Spinal cord (tissue), 10 donors: ENCODE measurements around the gene SLC16A6. TPM values are rescaled to one million over a fixed set of nuclear protein-coding genes. Genes with fewer than 3 reads are reported as not detected.
"Not testable (repeated sequence)": the region's sequence is repeated elsewhere in the genome, so short reads cannot be mapped to it uniquely, and the experiment has no call there.

Experiments used
- DNase-seq, 6 donors: peaks; one replicate each; pipeline versions ENCODE4 v3.0.0 to v3.0.0-alpha.2; 2013 to 2015; ENCODE audit warnings: low spot score in 6 of 6, low read depth in 4 of 6
- H3K27ac ChIP-seq: one replicate; pipeline ENCODE4 v1.5.1; 2013; ENCODE audit warnings: low read depth, low read length, control low read depth
- H3K27me3 ChIP-seq: one replicate; pipeline ENCODE4 v1.6.1; 2013; ENCODE audit warnings: low read length; ENCODE audit not compliant: control insufficient read depth, insufficient read depth
- H3K36me3 ChIP-seq: one replicate; pipeline ENCODE4 v1.6.1; 2013; ENCODE audit warnings: low read length; ENCODE audit not compliant: control insufficient read depth, insufficient read depth
- H3K4me1 ChIP-seq: one replicate; pipeline ENCODE4 v1.6.1; 2013; ENCODE audit warnings: low read length; ENCODE audit not compliant: control insufficient read depth, insufficient read depth
- H3K4me3 ChIP-seq: one replicate; pipeline ENCODE4 v1.5.1; 2013; ENCODE audit warnings: low read depth, low read length, control low read depth
- H3K9me3 ChIP-seq: one replicate; pipeline ENCODE4 v1.6.1; 2013; ENCODE audit warnings: low read length; ENCODE audit not compliant: control insufficient read depth, insufficient read depth
- WGBS: methylation state at CpG from one replicate; pipeline ENCODE4 v1.1.5; 2013; ENCODE audit warnings: missing lambda C conversion rate; ENCODE audit not compliant: insufficient coverage; 5-methylcytosine and 5-hydroxymethylcytosine counted together
- polyA plus RNA-seq, 2 donors: library from polyadenylated mRNA; unstranded; fragments of 120-200 nt; gene quantifications; one replicate each; pipeline ENCODE4 v1.2.1, GENCODE V29; 2013; ENCODE audit not compliant: insufficient read length in 2 of 2
- total RNA-seq, 2 donors: library from RNA; depleted of rRNA in 1 of 2; stranded (reverse); fragments of 120-200 nt in 1 of 2; fragments of >200 nt in 1 of 2; gene quantifications; one replicate each; pipeline versions ENCODE4 v1.2.3 to v1.2.4, GENCODE V29; 2013 to 2014
- donor health status: healthy.

SLC16A6 gene
- total and polyA plus RNA-seq, 4 donors = 2.3 to 36.5 (median 9.4) TPM

- H3K27me3 ChIP-seq = no peaks in the 10 kb centered on the region
- peak in 1 of 6 donors; percentile 4 for DNase-seq
- H3K27ac ChIP-seq = no peak overlapping the region
- no peaks in the 10 kb centered on the region for H3K9me3 ChIP-seq
- H3K4me1 ChIP-seq = no peaks in the 10 kb centered on the region
- H3K36me3 ChIP-seq = no peaks in the 10 kb centered on the region
- WGBS = 95% methylated on average over 6 of the region's 11 CpGs
- no peak overlapping the region for H3K4me3 ChIP-seq
Measured at GRCh38 chr17:68273722-68274121, 17.2 kb downstream of the SLC16A6 start.

GRCh38 chr17:68265833-68266232 is 25.1 kb downstream of the SLC16A6 start:
- not testable (repeated sequence) for H3K36me3 ChIP-seq, H3K4me3 ChIP-seq, H3K9me3 ChIP-seq, H3K27me3 ChIP-seq, H3K4me1 ChIP-seq, DNase-seq, H3K27ac ChIP-seq
- WGBS = no CpG with 5 or more reads among the region's 2 CpGs

- WGBS = 50% methylated on average over 2 of the region's 9 CpGs
- not testable (repeated sequence) for H3K4me3 ChIP-seq
Measured at GRCh38 chr17:68263101-68263681, 27.7 kb downstream of the SLC16A6 start.

GRCh38 chr17:68262467-68262866 is 28.5 kb downstream of the SLC16A6 start:
- DNase-seq = peak in 1 of 6 donors; percentile 11
- H3K27ac ChIP-seq, H3K4me1 ChIP-seq, H3K4me3 ChIP-seq, H3K9me3 ChIP-seq, H3K36me3 ChIP-seq, H3K27me3 ChIP-seq: not testable (repeated sequence)
- WGBS = 75% methylated on average over 2 of the region's 2 CpGs

More at GRCh38 chr17:68263101-68263681, 27.7 kb downstream of the SLC16A6 start:
- H3K27me3 ChIP-seq, H3K36me3 ChIP-seq, H3K9me3 ChIP-seq, H3K4me1 ChIP-seq, H3K27ac ChIP-seq: not testable (repeated sequence)
- peak in 2 of 6 donors; percentile 57 to 79 for DNase-seq

GRCh38 chr17:68260051-68260762 is 30.7 kb downstream of the SLC16A6 start:
- peak in 2 of 6 donors; percentile 13 to 22 for DNase-seq
- H3K9me3 ChIP-seq = no peaks in the 10 kb centered on the region
- H3K27me3 ChIP-seq = no peaks in the 10 kb centered on the region
- 100% methylated on average over 1 of the region's 9 CpGs for WGBS
- no peak overlapping the region for H3K4me3 ChIP-seq
- H3K27ac ChIP-seq = no peak overlapping the region
- peaks cover 3% of the 10 kb centered on the region for H3K36me3 ChIP-seq
- no peaks in the 10 kb centered on the region for H3K4me1 ChIP-seq

GRCh38 chr17:68259648-68259951 is 31.3 kb downstream of the SLC16A6 start:
- H3K36me3 ChIP-seq, DNase-seq, H3K4me3 ChIP-seq, H3K27ac ChIP-seq, H3K9me3 ChIP-seq, H3K27me3 ChIP-seq, H3K4me1 ChIP-seq: not testable (repeated sequence)
- WGBS = no CpG with 5 or more reads among the region's 3 CpGs

- H3K36me3 ChIP-seq, H3K9me3 ChIP-seq, H3K4me3 ChIP-seq, H3K4me1 ChIP-seq, H3K27me3 ChIP-seq, DNase-seq, H3K27ac ChIP-seq: not testable (repeated sequence)
- WGBS = 24% methylated on average over 20 of the region's 44 CpGs
Measured at GRCh38 chr17:68258890-68259647, 31.9 kb downstream of the SLC16A6 start.

GRCh38 chr17:68257934-68258333 is 33.0 kb downstream of the SLC16A6 start:
- Histone ChIP-seq H3K27me3 (no peaks in the 10 kb centered on the region), H3K36me3 (peaks cover 9% of the 10 kb centered on the region), H3K4me3 (no peak overlapping the region), H3K9me3 (no peaks in the 10 kb centered on the region), H3K4me1 (no peaks in the 10 kb centered on the region), H3K27ac (no peak overlapping the region)
- no peak for DNase-seq

GRCh38 chr17:68256701-68257100 is 34.2 kb downstream of the SLC16A6 start:
- H3K36me3 ChIP-seq = peaks cover 13% of the 10 kb centered on the region
- H3K27ac ChIP-seq, H3K4me1 ChIP-seq, H3K27me3 ChIP-seq, H3K4me3 ChIP-seq, H3K9me3 ChIP-seq: not testable (repeated sequence)
- DNase-seq = peak in 1 of 6 donors; percentile 29
- 51% methylated on average over 3 of the region's 5 CpGs for WGBS
